NCI-H2107 treated with DMSO at 0.1 percent for 48 hours (cell line): Measurements from ENCODE around the gene KDM5C.

Experiments
- DNase-seq: peaks from one replicate; lab custom pipeline; 2025; ENCODE audit not compliant: unreplicated experiment; lab: John Stamatoyannopoulos, UW

KDM5C gene

DNA sequence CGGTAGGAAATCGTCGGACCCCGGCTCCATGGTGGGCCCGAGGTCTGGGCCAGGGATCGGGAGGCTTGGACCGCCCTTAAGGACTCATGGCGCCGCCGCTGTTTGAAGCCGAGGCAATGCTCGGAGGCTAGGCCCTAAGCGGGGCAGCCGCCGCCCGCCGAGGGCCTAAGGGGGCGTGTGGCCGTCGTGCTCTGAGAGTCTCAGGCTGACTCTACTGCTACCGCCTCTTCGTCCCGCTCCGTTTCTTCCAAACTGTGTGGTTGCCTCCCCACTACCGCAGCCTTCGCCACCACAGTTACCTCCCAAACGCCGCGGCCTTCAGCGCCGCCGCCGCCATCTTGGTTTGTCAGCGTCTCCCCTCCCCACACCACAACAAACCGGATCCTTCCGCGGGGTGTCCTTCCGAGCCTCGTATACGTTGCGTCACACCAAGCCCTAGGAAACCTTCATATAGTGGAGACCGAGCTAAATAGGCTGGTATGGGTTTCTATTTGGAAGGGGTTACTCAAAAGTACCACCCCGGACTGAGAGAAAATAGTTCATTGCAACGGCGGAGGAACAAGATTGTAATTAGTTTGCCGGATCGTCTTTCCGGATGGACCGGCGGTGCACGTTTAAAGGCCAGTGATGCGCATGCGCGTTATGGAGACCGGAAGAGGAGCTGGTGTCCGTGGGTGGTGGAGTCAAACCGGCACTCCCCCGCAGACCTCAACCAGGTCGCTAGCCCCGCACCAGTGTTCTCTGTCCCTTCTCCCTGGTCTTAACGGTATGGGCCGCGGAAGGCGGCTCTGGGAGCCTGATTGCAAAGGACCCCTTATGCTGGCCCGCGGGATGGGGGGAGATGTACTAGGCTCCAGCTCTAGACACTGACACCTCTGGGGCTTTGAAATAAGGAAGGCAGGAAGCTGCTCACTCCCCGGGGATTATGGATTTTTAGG is at the start of gene KDM5C:
Gene KDM5C, minus strand, starts transcription at position 348 of the 938 bp plus-strand sequence. Its CDS starts 318 bp downstream, at position 30.
- DNase-seq: peak; percentile 90

DNA sequence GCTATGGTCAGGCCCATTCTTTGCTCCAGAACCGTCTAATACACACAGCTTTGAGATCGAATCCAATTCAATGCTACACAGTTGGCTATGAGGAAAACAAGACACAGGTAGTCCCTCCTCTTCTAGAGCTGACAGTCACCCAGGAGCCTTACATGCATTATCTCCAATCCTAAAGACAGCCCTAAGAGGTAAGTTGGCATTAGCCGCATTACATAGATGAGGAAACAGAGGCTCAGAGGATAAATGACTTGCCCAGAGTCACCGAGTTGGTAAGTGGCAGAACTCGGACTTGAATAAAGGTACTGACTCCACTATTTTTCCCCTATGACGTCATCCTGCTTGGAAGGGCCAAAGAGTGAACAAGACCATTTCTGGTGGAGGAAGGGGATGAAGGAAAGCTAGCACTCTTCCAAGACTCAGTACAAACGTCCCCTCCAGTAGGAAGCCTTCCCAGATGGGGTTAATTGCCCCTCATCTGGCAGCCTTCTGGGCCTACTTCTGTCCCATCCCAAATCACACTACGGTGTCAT is 47.9 kb upstream of the KDM5C start:
- DNase-seq: no peak

DNA sequence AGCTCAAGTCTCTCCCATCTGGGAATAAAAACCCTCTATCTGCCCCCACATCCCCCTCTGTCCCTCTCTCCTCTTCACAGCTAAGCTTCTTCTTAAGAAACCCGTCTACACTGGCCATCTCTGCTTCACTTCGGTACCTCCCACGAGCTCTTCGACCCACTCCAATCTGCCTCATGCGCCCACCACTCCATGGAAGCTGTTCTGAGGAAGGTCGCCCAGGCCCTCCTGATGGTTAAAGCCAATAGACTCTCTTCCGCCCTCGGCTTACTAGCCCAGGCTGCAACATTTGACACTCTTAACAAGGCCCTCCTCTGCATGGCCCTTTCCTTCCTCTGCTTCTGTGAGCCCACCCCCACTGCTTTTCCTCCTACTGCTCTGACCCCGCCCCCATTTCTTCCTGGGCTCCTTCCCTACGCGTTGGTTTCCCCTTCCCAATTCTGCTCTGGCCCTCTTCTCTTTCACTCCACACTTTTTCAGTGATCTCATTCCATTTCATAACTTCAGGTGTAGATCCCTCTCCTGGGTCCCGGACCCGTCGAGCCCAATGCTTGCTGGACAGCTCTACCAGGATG is 44.6 kb upstream of the KDM5C start:
- DNase-seq: no peak

DNA sequence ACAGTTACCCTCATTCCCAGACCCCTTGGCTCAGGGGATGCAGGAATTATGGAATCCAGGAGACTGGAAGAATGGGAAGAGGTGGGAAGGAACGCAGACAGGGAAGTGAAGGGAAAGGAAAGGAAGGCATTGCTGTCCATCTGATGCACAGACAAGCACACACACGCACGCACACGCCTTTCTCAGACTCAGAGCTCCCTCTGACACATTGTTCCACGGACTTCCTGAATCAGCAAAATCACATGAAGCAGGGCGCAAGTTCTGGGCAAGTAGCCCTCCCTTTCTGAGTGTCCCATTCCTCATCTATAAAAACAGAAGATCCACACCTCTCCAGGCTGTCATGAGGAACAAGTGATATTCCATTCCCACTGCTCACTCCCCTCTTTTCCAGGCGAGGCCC is 43.2 kb upstream of the KDM5C start:
- no peak for DNase-seq

DNA sequence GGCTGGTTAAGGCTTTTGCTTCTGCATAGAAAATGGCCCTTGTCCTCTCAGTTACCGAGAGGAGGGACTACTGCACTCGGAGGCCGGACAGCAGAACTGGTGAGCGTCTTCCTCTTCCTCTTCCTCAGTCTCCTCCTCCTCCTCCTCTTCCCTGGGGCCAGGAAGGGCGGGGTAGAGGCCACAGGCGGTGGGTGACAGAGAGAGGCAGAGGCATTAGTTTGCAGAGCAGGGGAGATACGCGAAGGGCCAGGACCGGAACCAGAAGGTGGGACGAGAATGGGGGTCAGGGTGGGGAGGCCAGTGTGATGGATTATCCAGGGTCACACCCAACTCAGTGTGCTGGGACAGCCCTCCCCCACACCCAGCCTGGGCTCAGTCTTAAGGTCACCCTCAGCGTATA is 41.9 kb upstream of the KDM5C start:
- no peak for DNase-seq

DNA sequence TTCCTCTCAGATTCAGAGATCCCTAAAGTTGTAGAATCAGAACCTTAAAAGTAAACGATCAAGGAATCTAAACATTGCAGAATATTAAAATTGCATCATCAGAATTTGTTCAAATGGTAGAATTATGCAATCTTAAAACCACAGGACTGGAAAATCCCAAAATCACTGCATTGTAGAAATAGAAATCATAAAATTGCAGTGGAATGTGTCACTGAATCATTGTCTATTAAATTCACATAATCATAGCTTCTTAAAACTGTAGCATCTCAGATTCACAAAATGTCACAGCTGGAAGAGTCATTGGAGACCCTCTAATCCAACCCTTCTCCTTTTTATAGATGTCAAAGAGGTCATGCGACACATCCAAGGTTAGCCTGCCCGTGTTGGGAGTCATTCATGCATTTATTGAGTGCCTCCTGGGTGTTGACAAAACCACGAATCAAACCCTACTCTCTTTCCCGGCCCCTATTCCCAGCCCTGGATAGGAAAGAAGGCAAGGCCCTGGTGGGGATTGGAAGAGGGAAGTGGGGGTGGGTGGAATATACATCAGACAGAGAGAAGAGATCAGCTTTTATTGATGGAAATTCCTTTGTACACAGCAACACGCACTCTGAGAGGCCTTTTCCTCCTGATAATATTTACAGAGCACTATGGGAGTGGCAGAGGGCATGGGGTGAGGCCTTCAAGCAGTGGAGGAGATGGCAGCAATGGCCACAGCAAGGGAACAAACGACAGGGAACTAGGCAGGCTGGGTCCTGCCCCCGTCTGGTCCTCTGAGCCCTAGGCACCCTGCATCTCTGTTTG is 41.0 kb upstream of the KDM5C start:
- no peak for DNase-seq

DNA sequence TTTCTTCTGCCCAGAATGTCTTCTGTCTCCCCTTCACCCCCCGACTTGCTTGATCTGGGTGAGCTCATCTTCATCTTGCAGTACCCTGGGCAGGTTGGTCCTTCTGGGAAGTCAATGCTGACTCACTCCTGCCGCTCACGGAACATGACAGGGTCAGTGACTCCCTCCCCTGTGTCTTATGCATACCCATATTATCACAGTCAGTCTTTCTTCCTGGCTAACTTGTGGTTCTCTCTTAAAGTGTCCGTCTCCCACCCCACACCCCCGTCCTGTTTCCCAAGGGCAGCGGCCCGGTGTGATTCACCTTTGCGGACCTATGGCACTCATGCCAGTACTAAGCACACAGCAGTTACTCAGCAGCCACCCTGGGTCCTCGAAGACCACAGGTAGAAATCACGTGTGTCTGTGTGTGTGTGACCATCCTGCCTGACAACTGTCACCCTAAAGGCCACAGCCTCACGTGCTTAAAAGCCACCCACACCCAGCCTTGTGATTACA is 38.6 kb upstream of the KDM5C start:
- DNase-seq: no peak

DNA sequence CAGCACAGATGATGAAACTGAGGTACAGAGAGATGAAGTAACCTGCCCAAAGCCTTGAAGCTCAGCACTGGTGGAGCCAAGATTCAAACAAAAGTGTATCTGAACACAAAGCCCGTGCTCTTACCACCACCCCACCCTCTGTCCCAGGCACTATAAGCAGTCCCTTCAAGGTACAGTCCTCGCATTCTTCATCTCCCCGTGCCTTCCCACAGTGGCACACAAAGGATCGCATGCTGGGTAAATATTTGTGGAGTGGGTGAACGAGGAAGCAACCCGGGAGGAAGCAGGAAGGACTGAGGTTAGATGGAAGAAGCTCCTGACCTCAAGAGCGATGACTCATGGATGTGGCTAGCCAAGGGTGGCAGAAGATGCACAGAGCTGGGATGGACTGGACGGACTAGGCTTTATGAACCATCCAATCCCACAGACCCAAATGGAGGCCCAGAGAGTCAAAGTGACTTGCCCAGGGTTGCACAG is 37.9 kb upstream of the KDM5C start:
- no peak for DNase-seq

DNA sequence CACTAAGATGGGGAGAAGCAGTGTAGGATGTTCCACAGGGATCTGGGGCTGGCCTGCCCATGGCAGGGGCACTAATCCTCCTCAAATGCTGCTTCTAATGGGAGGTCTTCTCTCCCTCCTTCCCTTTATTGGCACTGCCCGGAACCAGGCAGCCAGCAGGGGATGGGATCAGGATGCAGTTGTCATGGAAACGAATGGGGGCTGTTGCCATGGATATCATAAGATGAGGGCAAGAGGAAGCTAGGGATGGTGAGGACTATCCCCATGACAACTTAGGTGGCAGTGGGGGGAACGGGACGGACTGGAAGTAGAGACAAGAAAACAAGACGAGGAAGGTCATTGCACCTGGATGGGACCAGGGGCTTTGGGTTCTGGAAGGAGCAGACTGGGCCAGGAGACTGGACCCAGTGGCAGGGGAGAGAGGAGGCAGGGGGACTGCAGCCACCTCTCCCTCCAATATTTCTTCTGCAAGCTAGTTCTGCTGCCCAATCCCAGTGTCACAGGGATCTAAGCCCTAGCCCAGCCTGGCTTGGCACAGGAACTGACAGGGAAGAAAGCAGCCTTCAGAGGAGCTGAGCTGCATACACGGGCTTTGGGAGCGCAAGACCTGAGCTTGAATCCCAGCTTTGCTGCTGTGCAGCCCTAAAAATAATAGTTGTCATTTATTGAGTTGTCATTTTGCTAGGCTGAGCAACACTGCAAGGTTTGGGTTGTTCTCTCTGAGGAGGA is 37.3 kb upstream of the KDM5C start:
- DNase-seq: no peak

DNA sequence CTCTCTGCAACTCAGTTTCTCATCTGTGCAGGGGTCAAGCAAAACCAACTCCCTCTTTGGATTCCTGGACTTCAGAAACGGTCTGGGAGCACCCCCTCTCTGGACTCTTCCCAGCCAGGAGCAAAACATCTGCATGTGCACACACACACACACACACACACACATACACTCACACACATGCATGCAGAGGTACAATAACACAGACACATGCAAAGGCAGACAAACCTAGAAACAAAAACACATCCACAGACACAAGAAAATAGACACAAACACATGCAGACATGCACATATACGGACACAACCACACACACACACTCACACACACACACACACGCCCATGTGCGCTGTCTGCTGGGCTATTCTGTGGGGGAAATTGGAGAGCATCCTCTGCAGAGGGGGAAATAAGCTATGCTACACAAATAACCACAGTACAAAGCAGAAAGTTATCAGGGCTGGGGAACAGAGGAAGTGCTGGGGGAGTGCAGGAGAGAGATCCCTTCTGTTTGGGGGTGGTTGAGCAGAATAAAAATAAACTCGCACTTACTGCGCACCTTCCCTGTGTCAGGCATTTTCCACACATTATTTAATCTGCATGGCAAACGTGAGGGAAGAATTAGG is 36.5 kb upstream of the KDM5C start:
- DNase-seq: no peak

DNA sequence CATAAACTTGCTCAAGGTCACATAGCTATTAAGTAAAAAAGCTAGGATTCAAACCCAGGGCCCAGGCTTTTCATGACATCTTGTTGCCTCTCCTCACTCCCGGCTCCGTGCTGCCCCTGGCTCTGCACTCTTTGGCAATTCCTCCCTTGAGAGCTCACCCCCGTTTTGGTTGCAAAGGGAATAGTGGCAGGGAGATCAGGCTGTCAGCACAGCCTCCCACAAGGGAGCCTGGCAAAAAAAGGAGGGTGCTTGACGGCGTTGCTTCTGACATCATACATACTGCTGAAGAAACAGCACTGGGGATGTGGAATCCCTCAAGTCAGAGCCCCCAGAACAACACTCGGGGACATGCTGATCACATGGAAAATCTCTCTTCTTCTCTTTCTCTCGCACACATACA is 35.8 kb upstream of the KDM5C start:
- DNase-seq: no peak

DNA sequence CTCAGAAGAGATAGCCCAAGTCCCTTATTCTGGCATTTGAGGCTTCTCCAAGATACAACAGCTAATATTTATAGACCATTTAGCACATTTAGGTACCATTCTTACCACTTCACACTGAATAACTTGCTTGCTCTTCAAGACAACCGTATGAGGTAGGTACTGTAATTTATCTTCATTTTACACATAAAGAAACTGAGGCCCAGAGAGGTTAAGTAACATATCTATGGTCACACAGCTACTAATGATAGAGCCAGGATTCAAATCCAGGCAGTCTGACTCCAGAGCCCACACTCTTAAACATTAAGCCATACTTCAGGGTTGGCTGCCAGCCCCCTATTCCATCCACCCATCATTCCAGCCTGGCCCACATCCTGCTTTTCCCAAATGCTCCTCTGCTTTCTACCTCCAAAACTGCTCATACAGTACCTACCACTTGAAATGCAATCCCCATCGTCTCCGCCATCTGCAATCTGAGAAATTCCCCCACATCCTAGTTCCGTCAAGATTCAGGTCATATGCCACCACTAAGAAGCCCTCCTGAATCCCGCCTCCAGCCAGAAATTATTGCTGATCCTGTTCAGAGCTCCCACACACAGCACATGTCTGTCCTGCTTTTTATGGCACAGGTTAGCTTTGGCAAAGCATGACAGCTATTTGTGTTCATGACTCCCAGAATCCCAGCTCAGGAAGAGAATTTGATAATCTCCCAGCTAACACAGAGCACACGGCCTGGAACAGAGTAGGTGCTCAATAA is 32.8 kb upstream of the KDM5C start:
- DNase-seq: no peak

DNA sequence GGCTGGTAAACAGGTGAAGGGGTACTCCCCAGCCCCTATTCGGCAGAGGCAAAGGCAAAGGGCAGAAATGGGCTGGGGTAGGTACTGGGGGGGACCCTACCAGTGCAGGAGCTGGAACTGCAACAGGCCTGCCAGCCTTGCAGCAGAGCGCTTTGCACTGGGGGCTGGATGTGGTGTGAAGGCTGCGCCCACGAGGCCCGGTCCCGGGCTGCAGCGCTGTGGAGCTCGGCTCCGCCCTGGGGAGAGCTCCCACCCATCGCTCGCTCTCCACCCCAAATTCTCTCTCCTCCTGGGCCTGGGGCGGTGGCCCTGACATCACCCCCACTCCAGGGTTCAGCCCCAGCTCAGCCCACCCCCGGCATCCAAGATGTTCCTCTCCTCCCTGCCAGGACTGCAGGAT is 32.2 kb upstream of the KDM5C start:
- no peak for DNase-seq

DNA sequence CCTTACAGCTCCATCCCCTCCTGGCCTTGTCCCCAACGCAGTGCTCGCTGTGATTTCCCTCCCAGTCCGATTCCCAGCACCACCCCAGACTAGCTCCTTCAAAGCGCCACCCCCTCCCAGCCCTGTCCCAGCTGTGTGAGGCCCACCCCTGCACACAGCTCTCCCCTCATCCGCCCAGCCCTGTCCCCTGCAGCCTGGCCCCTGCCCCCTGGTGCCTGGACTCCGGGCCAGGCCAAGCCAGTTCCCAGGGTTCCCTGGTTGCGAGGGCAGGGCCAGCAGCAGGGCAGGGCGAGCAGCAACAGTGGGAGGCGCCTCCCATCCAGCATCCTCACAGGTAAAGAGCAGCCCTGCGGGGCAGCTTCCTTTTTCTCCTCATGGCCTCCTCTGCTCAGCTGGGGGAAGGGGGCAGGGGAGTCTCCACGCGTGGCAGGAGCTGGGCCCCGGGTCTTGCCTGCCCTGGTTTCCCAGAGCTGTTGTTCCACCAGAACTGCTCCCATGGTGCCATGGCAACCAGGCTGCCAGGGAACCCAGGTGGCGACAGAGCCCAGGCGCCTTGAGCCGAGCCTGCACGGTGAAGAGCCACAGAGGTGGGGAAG is 31.5 kb upstream of the KDM5C start:
- no peak for DNase-seq

DNA sequence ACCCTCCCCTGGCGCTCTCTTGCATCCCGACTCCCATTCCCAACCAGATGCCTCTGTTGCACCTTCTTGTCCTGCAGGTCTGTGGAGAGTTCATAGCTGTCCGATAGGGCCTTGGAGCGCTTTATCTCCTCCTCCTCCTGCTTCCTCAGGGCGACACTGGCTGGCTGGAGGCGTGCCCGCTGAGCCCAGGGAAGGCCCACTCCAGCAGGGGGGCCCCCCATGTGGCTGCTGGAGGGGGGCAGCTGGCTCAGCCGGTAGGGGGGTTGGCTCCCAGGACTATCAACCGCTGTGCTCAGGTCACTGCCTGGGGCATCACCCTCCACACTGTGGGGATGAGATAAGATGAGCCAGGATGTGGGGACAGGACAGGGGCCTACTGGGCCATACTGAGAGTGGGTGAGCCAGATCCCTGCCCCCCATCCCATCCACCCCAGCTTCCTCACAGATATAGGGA is 30.8 kb upstream of the KDM5C start:
- DNase-seq: no peak

DNA sequence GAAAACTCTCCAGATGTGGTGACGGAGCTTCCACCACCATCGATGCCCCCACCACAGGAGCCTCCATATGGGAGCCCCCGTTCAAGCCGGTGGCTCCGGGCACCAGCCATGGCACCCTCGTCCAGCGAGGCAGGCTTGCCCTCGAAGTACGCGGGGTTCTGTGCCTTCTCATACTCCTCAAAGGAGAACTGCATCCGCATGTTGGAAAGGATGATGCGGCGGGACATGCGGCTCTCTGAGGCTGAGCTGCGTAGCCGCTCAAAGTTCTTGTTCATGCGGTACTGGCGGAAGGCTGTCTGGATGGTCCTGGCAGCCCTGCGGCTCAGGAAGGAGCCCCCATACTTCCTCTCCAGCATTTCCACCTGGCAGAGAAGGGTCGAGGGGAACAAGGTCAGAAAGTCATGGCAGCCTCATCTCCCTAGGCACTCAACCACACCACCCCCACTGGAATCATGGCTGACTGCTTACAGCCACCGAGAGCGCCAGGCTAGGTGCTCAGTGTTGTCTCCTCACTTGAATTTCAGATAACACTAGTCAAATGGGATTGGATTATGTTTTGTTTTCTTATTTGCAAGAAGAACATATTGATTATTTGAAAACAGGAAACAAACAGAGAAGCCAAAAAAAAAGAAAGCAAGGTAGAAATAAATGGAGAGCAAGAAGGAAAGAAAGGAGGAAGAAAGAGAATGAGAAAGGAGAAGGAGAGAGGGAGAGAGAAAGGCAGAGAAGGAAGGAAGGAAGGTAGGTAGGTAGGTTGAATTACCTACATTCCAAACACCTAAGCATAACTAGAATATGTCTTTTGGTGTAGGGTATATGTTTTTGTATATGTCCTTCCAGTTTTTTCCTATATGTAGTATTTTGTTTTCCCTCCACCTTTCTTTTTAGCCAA is 29.8 kb upstream of the KDM5C start:
- no peak for DNase-seq

DNA sequence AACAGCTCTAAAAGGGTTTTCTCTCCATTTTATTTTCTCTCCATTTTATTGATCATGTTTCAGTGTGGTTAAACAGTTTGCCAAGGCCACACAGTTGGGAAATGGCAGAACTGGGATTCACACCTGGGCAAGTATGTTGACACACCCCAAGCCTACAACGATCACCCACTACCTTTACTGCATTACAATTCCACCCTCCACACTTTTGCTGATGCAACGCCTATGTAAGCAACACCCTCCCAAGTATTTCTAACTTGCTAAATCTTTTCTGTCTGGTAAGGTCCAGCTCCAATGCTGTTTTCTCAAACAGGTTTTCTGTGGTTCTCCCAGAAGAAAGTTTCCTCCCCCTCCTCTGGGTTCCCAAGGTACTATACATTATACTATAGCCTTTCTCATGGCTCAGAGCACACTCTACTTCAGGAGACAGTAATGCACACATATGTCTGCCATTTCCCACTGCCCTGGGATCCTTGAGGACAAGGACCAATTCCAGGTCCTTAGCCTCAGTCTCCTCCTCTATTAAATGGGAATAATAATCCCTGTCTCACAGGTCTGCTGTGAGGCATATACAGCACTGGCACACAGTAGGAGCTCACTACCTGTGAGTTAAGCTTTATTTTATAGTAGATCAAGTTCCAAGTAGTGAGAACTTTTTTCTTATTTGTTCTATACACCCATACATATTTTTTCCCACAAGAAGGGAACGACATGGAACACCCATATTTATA is 28.4 kb upstream of the KDM5C start:
- no peak for DNase-seq
